Measurements from ENCODE around the gene DLG2. TPM values are rescaled to one million over a fixed set of nuclear protein-coding genes. Genes with fewer than 3 reads are reported as not detected.
A peak's percentile ranks its signal among the peaks of the same experiment; 100 is the strongest.

The DLG2 gene
- total and polyA plus RNA-seq, 9 of the 15 experiments (the other 6 are each of a cell fraction or from before 2014, with no cell fraction given): 0.52 to 1.6 (median 0.95) TPM

DNA sequence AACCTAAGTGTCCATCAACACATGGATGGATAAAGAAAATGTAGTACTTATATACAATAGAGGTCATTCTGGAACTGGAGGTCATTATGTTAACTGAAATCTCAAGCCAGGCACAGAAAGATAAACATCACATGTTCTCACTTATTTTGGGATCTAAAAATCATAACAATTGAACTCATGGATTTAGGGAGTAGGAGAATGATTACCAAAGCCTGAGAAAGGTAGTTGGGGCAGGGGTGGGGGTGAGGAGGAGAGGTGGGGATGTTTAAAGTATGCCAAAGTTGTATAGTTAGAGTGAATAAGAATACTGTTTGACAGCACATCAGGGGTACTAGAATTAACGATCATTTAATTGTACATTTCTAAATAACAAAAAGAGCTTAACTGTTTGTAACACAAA is 1112.7 kb downstream of the DLG2 start:
- no peaks in the 10 kb centered on the region; the same call in 1 of the 2 replicates for H3K9me3 ChIP-seq (replicated peaks; ENCODE audit: control insufficient read depth, insufficient read depth, low read depth, low read length)
- no TSS peak for BruUV-seq (replicated peaks)
- no peak overlapping the region for H3K4me3 ChIP-seq
- H3K9ac ChIP-seq (ENCODE audit: insufficient read depth in 1 of 2, low read depth in 2 of 2, low read length in 2 of 2): no peak overlapping the region
- in situ Hi-C loops (cut with MboI) (no loop called here), intact Hi-C loops (cut with micrococcal nuclease) (no loop called here)
- WGBS (ENCODE audit: insufficient coverage, low coverage, missing lambda C conversion rate): 6% methylated on average over 1 of the region's 1 CpG
- H3K36me3 ChIP-seq (ENCODE audit: control insufficient read depth, insufficient read depth, low read length): no peaks in the 10 kb centered on the region
- H3K4me1 ChIP-seq (replicated peaks in 1 of 2; ENCODE audit: control insufficient read depth in 2 of 2, insufficient read depth in 2 of 2, low read length in 2 of 2): no peaks in the 10 kb centered on the region
- H4K20me1 ChIP-seq (replicated peaks; ENCODE audit: control insufficient read depth, insufficient read depth, low read length): no peaks in the 10 kb centered on the region
- H3K4me2 ChIP-seq (ENCODE audit: insufficient read depth, low read length): no peak overlapping the region
- no peak for DNase-seq (ENCODE audit: extremely low read depth in 1 of 4, low spot score in 3 of 4)
- H2AFZ ChIP-seq (ENCODE audit: low read depth, low read length): no peak overlapping the region
- H3K79me2 ChIP-seq (ENCODE audit: control insufficient read depth, insufficient read depth, low read length): no peaks in the 10 kb centered on the region
- no peaks in the 10 kb centered on the region for H3K9me1 ChIP-seq (ENCODE audit: control insufficient read depth, insufficient read depth, low read length)
- TF ChIP-seq XRCC5 (IDR thresholded peaks at IDR 0.05; ENCODE audit: low read depth, low read length) (no peak), RB1 (IDR thresholded peaks at IDR 0.05; ENCODE audit: low read depth) (no peak), TEAD2 (tag; IDR thresholded peaks at IDR 0.05) (no peak)
- no peaks in the 10 kb centered on the region for H3K27me3 ChIP-seq (ENCODE audit: control insufficient read depth in 2 of 2, insufficient read depth in 2 of 2, low read length in 2 of 2)
- H3K27ac ChIP-seq (ENCODE audit: extremely low read depth, low read depth, low read length): no peak overlapping the region
- ChIA-PET CTCF (ENCODE audit: low intra/inter-chr PET ratio) (no interaction called here), POLR2A (no interaction called here)
- no peak for FAIRE-seq
- ATAC-seq: no peak

- ChIA-PET CTCF (ENCODE audit: low intra/inter-chr PET ratio) (no interaction called here), POLR2A (no interaction called here)
- FAIRE-seq: no peak
- WGBS (ENCODE audit: insufficient coverage, low coverage, missing lambda C conversion rate): 0% methylated on average over 1 of the region's 1 CpG
- no TSS peak for BruUV-seq (replicated peaks)
- Histone ChIP-seq H3K27ac (ENCODE audit: extremely low read depth, low read depth, low read length) (no peak overlapping the region), H3K9ac (ENCODE audit: insufficient read depth in 1 of 2, low read depth in 2 of 2, low read length in 2 of 2) (no peak overlapping the region), H4K20me1 (replicated peaks; ENCODE audit: control insufficient read depth, insufficient read depth, low read length) (no peaks in the 10 kb centered on the region), H3K4me2 (ENCODE audit: insufficient read depth, low read length) (no peak overlapping the region), H3K36me3 (ENCODE audit: control insufficient read depth, insufficient read depth, low read length) (no peaks in the 10 kb centered on the region), H3K79me2 (ENCODE audit: control insufficient read depth, insufficient read depth, low read length) (no peaks in the 10 kb centered on the region), H3K9me1 (ENCODE audit: control insufficient read depth, insufficient read depth, low read length) (no peaks in the 10 kb centered on the region), H2AFZ (ENCODE audit: low read depth, low read length) (no peak overlapping the region), H3K4me3 (no peak overlapping the region), H3K4me1 (replicated peaks in 1 of 2; ENCODE audit: control insufficient read depth in 2 of 2, insufficient read depth in 2 of 2, low read length in 2 of 2) (no peaks in the 10 kb centered on the region), H3K9me3 (replicated peaks; ENCODE audit: control insufficient read depth, insufficient read depth, low read depth, low read length) (no peaks in the 10 kb centered on the region), H3K27me3 (ENCODE audit: control insufficient read depth in 2 of 2, insufficient read depth in 2 of 2, low read length in 2 of 2) (no peaks in the 10 kb centered on the region)
- peak; percentile 50 for TF ChIP-seq MAFG (tag; conservative IDR thresholded peaks at IDR 0.05)
- peak; percentile 43; the same call in 1 of the 2 replicates for TF ChIP-seq MAFK (IDR thresholded peaks at IDR 0.05; ENCODE audit: low read length)
- TF ChIP-seq C11orf30 (IDR thresholded peaks at IDR 0.05; ENCODE audit: low read depth): peak; percentile 45; the same call in 1 of the 2 replicates
- no peak for TF ChIP-seq ZNF766 (CRISPR knock-in tag; conservative IDR thresholded peaks at IDR 0.05)
- TF ChIP-seq ZNF316 (IDR thresholded peaks at IDR 0.05): peak; percentile 59
- TF ChIP-seq FOXA3 (CRISPR knock-in tag; conservative IDR thresholded peaks at IDR 0.05 in 1 of 2, IDR thresholded peaks at IDR 0.05 in 1 of 2): no peak
- TF ChIP-seq MAFF (IDR thresholded peaks at IDR 0.05; ENCODE audit: low read length): peak; percentile 55
- in situ Hi-C loops (cut with MboI) (no loop called here), intact Hi-C loops (cut with micrococcal nuclease) (no loop called here)
- DNase-seq (ENCODE audit: extremely low read depth in 1 of 4, low spot score in 3 of 4): no peak
- no peak for ATAC-seq
These were observed 1123.6 kb downstream of the DLG2 start for GRCh38 chr11:84503503-84503902.

Data from K562 (cell line).